G401.6 (cell line): ENCODE measurements around the gene PPP1R9A.

Experiments
- FAIRE-seq: peaks from 2 replicates; lab custom pipeline; 2012; peaks lifted over from hg19 to GRCh38; lab: Jason Lieb, UNC

PPP1R9A gene

GRCh38 chr7:94907026-94907810, at the start of gene PPP1R9A:
Gene PPP1R9A, plus strand, starts transcription at chr7:94907594. Its CDS starts 2,520 bp downstream, at chr7:94910114.
- no peak for FAIRE-seq

- FAIRE-seq: no peak
These were observed 36.3 kb upstream of the PPP1R9A start for GRCh38 chr7:94871132-94871531.

GRCh38 chr7:94873239-94873638, 34.2 kb upstream of the PPP1R9A start:
- no peak for FAIRE-seq

GRCh38 chr7:94874036-94874785, 33.2 kb upstream of the PPP1R9A start:
- FAIRE-seq: no peak

DNA sequence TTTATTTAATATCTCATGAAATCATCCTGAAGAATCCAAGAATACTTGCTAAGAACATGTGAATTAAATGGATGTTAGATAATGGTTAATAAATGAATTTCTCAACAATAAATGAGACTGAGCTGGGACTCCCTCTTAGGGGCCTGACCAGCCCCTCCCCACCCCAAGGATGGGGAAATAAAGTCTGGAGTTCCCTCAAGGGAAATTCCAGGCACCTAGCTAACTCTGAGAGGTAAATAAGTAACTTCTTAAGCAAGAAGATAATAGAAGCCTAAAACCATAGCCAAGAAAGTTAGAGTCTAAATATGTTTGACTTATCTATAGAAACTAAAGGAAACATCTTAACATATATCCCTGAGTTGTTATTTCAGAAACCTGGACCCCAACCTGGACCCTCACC, 32.2 kb upstream of the PPP1R9A start:
- FAIRE-seq: no peak

DNA sequence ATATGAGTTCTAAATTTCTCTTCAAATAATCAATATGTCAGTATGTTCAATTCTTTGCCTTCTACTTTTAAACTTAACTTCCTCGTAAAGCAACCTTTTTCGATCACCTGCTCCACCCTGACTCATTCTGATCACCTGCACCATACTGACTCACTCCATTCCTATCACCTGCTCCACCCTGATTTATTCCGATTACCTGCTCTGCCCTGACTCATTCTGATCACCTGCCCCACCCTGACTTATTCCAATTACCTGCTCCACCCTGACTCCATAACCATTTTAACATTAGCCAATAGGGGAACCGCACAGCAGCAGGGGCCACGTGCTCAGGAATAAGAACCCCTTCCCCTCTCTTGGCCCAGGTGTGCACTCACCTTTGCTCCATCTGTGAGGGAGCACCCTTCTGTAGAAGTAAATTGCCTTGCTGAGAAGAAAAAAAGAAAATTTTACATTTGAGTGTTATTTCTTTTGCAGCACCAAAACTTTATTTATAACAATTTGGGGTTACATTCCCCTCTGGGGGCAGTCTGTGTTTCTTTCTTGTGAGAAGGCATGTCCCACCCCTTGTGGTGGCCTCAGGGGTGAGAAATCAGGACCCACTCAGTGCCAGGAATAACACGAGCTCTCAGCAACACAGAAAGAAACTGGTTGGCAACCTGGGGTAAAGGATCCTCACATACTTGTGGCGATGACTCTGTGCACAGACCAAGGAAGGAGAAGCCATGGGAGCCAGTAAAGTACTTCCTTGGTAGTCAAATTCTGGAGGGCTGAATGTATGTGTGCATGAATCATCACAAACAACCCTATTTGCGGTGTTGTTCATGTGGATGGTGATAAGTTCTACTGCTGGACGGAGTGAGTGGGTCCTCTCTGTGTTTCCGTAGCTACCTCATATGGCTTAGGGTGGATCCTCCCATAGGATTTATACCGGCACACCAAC, 29.4 kb upstream of the PPP1R9A start:
- FAIRE-seq: no peak

GRCh38 chr7:94882891-94883290, 24.5 kb upstream of the PPP1R9A start:
- FAIRE-seq: no peak

DNA sequence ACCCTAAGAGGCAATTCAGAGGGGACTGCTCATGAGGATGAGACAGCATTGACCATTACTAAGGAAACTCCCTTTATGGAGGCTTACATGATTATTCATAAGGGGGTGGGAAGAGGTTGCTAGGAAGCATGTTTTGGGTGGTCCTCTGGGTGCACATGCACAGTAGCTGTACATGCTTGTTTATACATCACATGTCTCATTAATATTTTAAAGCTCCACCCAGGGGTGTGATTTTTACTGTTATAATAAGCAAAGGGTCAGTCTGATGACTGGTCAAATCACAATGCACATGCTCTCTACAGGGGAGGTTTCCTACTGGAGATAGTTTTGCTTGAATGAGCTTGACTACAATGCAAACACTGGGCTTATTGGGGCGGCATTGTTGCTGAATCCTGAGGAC, 23.8 kb upstream of the PPP1R9A start:
- FAIRE-seq: no peak

- no peak for FAIRE-seq
These were observed 18.8 kb upstream of the PPP1R9A start for GRCh38 chr7:94888551-94888950.

- FAIRE-seq: no peak
These were observed 18.3 kb upstream of the PPP1R9A start for GRCh38 chr7:94888995-94889523.

DNA sequence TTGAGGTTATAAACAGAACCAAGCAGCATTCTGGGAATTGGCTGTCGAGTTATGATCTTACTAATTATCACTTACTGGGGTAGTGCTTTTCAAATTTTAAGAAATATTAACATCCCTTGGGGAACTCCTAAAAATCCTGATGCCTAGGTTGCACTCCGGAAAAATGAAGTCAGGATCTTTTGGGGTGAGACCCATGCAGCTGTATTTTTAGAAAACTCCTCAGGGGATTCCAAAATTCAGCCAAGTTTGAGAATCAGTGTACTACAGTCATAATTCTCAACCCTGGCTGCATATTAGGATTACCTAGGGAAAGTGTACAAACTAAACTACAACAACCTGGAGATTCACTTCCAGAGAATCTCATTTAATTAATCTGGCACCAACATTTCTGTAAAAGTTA, 17.2 kb upstream of the PPP1R9A start:
- no peak for FAIRE-seq

DNA sequence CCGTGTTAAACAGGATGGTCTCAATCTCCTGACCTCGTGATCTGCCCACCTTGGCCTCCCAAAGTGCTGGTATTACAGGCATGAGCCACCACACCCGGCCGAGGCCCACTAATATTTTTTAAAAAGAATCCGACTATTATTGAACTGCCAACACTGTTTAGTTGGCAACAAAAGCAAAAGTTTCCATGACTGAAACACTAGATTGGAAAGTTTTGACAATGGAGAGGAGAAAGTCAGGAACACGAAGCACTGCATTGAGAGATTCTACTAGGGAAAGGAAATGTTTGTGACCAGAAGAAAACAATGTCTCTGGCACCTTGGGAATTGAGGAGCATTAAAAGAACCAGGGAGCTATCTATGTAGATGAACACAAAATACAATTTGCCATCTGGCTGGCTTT, 13.7 kb upstream of the PPP1R9A start:
- no peak for FAIRE-seq

- no peak for FAIRE-seq
These were observed 9.9 kb upstream of the PPP1R9A start for GRCh38 chr7:94897541-94897940.

DNA sequence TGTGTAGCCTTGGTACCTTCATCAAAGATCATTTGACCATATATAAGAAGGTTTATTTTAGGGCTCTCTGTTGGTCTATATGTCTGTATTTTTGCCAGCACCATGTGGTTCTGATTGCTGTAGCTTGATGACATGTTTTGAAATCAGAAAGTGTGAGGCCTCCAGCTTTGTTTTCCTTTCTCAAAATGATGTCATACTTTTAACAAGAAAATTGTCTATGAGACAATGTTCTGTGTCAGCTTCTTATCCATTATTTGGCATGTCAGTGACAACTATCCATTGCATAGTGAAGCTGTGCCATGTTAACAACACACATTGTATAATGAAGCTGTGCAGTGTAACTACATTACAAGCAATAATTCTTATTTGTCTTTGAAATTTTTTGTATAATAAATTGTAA, 9.1 kb upstream of the PPP1R9A start:
- FAIRE-seq: no peak

DNA sequence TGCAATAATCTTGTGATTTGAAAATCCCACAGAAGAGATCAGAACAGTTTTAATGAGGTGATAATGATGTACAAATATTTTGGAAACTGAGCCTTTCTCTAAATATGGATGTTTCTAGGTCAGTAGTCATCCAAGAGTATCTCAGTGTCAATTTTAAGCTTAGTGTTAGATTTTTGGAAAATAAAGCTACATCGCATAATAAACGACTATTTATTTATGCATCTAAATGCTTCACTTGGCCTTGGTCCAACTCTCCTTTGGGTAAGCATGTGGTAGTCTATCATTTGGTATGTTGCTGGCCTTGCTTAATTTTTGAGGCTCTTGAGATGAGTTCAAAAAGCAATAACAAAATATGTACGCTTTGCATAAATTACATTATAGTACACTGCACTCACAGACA, 5.4 kb upstream of the PPP1R9A start:
- FAIRE-seq: no peak

GRCh38 chr7:94903971-94904370, 3.4 kb upstream of the PPP1R9A start:
- no peak for FAIRE-seq

GRCh38 chr7:94904982-94905381, 2.4 kb upstream of the PPP1R9A start:
- FAIRE-seq: no peak

DNA sequence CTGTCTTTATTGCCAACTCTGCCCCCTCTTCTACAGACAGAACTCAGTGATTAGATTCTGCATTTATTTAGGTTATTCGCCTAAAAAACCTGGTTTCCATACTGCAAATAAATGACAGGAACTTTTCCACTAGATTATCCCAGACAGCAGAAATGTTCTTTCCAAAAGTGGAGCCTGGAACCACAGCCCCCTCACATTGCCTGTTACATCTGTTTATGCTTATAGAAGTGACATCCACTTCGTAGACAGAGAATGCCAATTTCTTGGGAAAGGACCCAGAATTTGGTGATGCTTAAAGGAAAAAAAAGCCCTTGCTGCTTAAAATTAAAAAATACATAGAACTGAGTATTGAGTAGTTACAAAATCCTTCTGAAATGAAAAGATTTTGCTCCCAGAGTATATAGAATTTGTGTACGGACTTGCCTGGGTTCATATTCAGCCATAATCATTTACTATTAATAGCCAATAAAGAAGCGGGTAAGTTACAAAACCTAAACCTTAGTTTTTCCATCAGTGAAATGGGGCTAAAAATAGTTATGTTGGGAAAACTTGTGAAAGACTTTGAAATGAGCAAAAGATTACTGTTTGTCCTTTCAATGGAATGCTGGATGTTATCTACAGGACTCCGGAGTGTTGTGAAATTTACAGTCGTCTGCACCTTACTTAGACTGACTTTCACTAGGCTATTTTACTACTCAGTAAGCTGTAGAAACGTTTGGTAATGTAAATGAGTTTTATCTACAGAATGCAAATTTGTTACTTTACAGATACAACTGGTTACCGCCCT, 1.1 kb upstream of the PPP1R9A start:
- FAIRE-seq: no peak

- FAIRE-seq: no peak
These were observed 473 bp downstream of the PPP1R9A start for GRCh38 chr7:94907811-94908322.

- no peak for FAIRE-seq
These were observed 1.2 kb downstream of the PPP1R9A start for GRCh38 chr7:94908323-94909178.

DNA sequence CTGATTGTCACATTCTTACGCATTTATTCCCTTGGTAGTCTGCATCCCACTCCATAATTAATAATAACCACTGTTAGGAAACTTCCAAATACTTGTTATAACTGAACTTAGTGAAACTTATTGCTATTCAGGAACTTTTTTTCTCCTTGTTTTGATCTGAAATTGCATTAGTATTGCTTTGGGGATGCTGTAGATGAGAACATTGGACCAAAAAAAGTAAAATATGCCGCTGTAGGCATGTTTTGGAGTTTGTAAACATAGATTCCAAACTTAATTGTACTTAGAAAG, 1.7 kb downstream of the PPP1R9A start:
- no peak for FAIRE-seq
